HL-60 (cell line): ENCODE measurements around the gene RNF141.

Experiments used
- DNase-seq, 2 experiments: peaks; one replicate each; pipeline ENCODE4 v3.0.0-alpha.2; 2010 to 2020; ENCODE audit warnings: low read depth in 1 of 2, low spot score in 1 of 2
- H3K27ac ChIP-seq: fragments of 250-450 bp; sonication (Bioruptor Pico); replicated peaks from 2 replicates; pipeline ENCODE4 v1.5.1; 2020; ENCODE audit warnings: mild to moderate bottlenecking, moderate library complexity
- H3K27me3 ChIP-seq: fragments of 250-450 bp; sonication (Bioruptor Pico); 2 replicates; pipeline ENCODE4 v1.5.1; 2021; ENCODE audit warnings: mild to moderate bottlenecking, moderate library complexity; ENCODE audit not compliant: insufficient read depth, poor library complexity, severe bottlenecking
- H3K4me3 ChIP-seq: replicated peaks from 2 replicates; pipeline ENCODE4 v1.5.1; 2011; ENCODE audit warnings: mild to moderate bottlenecking, control low read depth, low read length; ENCODE audit not compliant: insufficient read depth
- CTCF ChIP-seq: IDR thresholded peaks from one replicate; pipeline ENCODE4 v1.5.1; 2011; ENCODE audit warnings: low read length, control low read depth, inconsistent platforms; ENCODE audit not compliant: insufficient read depth
- GABPA ChIP-seq: IDR thresholded peaks from 2 replicates; pipeline ENCODE4 v1.6.1; 2012; ENCODE audit warnings: low read depth
- POLR2AphosphoS5 ChIP-seq: IDR thresholded peaks from 2 replicates; pipeline ENCODE4 v1.6.1; 2012; ENCODE audit warnings: low read depth
- REST ChIP-seq: IDR thresholded peaks from 2 replicates; pipeline ENCODE4 v1.6.1; 2012; ENCODE audit warnings: low read depth; ENCODE audit not compliant: insufficient replicate concordance
- SPI1 ChIP-seq: IDR thresholded peaks from 2 replicates; pipeline ENCODE4 v1.6.1; 2012; ENCODE audit warnings: low read depth, mild to moderate bottlenecking, borderline replicate concordance

RNF141 gene

GRCh38 chr11:10567446-10567845 lies 26.5 kb upstream of the RNF141 start:
- no peaks in the 10 kb centered on the region for H3K27me3 ChIP-seq
- no peak overlapping the region for H3K4me3 ChIP-seq
- no peak overlapping the region for H3K27ac ChIP-seq
- no peak for DNase-seq
- TF ChIP-seq POLR2AphosphoS5 (no peak), CTCF (no peak), REST (no peak), GABPA (no peak), SPI1 (no peak)

GRCh38 chr11:10566257-10566957 lies 25.4 kb upstream of the RNF141 start:
- Histone ChIP-seq H3K27me3 (no peaks in the 10 kb centered on the region), H3K27ac (no peak overlapping the region), H3K4me3 (no peak overlapping the region)
- TF ChIP-seq GABPA: no peak
- no peak for TF ChIP-seq SPI1
- TF ChIP-seq POLR2AphosphoS5: no peak
- no peak for DNase-seq

DNA sequence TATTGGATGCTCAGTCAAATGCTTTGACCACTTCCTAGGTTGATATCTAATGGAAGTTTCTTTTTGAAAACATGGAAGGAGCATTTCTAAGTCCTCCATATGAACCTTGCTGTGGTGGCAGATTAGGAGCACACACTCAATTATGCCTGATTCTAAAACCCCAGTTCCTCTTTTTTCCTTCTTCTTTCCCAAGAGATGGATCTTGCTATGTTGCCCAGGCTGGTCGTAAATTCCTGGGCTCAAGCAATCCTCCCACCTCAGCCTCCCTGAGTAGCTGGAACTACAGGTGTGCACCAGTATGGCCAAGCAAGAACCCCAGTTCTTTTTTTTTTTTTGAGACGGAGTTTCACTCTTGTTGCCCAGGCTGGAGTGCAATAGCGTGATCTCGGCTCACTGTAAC lies 24.5 kb upstream of the RNF141 start:
- TF ChIP-seq REST (no peak), SPI1 (peak; percentile 85)
- Histone ChIP-seq H3K4me3 (no peak overlapping the region), H3K27ac (no peak overlapping the region), H3K27me3 (no peaks in the 10 kb centered on the region)
- no peak for DNase-seq

DNA sequence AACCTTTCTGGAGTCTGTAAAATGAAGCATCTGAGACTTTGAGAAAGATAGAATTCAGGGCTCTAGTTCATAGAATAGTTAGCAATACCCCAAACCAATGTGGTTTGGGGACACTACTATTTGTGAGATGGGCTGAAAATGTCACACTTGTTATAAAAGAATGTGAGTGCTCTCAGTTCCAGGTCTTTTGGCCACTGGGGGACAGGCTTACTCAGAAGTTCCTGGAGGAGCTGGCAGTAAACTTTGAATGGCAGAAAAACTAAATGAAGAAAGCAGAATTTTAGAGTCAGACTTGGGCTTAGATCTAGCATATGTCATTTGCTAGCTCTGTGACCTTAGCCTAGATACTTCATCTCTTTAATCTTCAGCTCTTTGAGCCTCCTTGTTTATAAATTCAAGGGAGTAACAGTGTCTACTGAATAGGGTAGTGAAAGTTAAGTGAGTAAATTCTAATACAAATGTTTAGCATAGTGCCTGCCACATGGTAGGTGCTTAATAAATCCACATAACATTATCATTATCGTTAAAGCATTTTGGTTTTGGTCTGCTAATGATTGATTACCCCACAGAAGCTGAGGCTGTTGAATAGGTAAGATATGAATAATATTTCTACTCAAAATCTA lies 23.8 kb upstream of the RNF141 start:
- Histone ChIP-seq H3K27me3 (no peaks in the 10 kb centered on the region), H3K27ac (no peak overlapping the region), H3K4me3 (no peak overlapping the region)
- TF ChIP-seq CTCF (peak; percentile 14), POLR2AphosphoS5 (no peak)
- peak in 1 of 2 experiments; percentile 31 for DNase-seq

DNA sequence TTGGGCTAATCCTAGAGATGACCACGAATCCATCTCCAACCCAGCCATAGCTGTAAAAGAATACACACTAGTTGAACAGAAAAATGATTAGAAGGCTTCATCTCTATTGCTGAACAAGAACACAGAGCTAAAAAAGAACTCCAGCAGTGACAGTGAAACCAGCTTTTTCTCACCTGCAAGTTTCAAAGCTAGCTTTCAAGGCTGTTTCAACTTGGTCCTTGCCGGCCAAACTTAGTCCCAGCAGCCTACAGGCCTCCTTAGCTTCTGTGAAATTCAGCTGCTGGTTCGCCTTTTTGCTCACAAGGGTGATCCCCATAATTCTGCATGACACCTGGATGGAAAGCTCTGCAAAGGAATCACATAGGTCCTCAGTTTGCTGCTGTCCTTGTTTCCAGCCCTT lies 23.0 kb upstream of the RNF141 start:
- no peak for DNase-seq
- no peak for TF ChIP-seq CTCF
- TF ChIP-seq POLR2AphosphoS5: no peak
- no peak for TF ChIP-seq SPI1
- no peak for TF ChIP-seq GABPA
- no peak for TF ChIP-seq REST
- Histone ChIP-seq H3K27ac (no peak overlapping the region), H3K4me3 (no peak overlapping the region), H3K27me3 (no peaks in the 10 kb centered on the region)
